HG03469 (cell line): Measurements from ENCODE around the gene ZNF211.

Source experiments
- ATAC-seq: cut with Tn5 transposase; IDR thresholded peaks from one replicate; pipeline ENCODE4 v1.9.1; 2021; ENCODE audit warnings: mild to moderate bottlenecking, moderate library complexity, moderate number of reproducible peaks; ENCODE audit not compliant: unreplicated experiment

ZNF211 gene

DNA sequence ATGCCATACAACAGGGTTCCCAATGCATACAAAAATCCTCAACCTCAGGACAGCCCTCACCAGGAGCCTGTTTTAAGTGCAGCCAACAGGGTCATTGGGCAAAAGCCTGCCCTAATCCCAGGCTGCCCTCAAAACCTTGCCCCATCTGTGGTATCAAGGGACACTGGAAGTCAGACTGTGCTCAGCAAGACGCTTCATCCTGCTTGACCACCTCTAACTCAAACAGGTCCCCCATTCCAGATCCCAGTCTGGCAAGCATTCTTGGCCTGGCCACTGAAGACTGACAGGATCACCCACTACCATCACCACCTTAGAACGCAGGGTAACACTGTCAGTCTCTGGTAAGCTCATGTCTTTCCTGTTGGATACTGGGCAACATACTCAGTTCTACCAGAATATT lies 20.7 kb downstream of the ZNF211 start:
- ATAC-seq, result no peak

DNA sequence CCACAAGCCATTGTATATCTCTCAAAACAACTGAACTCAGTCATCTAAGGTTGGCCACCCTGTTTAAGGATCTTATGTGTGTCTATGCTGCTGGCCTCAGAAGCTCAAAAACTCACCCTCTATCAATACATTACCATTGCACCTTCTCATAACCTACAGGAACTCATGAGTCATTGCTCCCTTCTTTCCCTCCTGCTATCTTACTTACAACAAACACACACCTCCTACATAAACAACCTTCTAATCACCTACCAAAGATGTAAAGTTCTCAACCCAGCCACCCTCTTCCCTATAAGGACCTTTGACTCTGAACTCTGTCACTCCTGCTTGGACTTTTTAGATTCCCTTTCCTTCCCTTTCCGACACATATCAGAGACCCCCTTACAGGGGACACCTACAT lies 22.5 kb downstream of the ZNF211 start:
- ATAC-seq, result no peak

DNA sequence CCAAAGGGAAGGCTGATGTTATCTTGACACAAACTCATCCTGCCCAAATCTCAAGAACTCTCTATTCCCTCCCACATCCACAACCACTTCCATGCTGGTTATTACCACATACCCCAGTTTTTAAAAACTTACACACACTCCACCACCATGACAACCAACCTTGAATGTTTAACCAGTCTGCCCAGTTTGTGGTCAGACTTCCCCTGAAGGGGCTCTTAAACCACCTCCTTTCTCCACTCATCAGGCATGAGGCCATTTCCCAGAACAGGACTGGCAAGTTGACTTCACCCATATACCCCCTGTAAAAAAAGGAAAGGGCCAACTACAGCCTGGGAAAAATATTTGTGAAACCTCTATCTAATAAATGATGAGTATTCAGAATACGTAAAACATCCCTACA lies 23.4 kb downstream of the ZNF211 start:
- no peak for ATAC-seq

DNA sequence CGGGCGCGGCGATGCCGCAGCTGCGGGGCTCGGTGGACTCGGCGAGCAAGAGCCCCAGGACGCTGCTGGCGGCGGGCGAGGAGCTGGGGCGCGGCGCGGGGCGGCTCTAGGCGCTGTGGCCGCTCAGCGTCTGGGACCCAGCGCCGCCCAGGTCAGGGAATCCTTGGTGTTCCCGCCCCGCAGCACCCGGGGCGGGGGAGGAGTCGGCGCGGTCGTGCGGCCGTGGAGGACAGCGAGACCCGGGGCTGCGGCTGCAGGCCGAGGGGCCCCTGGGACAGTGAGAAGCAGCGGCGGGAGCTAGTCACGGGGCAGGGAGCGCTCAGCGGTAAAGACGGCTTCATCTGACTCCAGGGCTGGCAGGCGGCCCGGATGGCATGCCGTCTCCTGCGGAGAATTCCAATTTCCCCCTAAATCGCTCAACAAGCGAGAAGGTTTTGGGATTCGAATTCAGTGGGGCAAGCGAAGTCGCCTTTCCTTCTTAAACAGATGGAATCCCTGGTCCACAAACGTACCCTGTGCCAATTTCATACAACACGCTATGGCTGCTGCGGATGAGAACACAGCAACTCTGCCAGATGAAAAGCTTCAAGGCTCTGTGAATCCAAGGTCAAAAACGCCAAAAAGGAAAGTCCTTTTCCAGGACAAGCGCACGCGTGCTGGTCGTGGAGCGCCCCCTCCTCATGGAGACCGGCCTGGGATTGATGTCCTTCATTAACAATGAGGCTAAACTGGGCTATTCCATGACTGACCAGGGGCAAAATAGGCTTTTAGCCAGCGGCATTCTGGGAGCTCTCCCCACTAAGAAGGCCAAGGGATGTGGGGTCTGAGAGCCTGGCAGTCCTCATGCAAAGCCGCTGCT lies 31.5 kb downstream of the ZNF211 start:
- no peak for ATAC-seq

DNA sequence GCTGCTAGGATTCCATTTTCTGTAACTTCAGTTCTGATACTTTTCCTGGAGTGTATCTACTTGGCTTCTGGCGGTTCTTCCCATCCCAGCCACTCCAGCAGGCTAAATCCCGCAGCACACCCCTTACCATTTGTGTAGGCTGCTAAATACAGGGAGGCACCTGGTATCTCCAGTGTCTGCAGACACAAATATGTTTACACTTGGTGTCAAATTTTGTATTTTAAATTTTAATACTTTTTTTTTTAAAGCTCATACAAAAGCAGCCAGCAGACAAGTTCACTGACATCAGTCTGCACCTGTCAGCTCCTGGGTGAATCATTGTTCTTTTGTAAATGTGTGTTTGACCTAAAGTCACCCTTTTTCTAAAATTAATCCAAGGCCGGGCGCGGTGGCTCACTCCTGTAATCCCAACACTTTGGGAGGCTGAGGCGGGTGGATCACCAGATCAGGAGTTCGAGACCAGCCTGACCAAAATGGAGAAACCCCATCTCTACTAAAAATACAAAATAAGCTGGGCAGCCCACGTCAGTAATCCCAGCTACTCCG lies 32.4 kb downstream of the ZNF211 start:
- ATAC-seq, result no peak

DNA sequence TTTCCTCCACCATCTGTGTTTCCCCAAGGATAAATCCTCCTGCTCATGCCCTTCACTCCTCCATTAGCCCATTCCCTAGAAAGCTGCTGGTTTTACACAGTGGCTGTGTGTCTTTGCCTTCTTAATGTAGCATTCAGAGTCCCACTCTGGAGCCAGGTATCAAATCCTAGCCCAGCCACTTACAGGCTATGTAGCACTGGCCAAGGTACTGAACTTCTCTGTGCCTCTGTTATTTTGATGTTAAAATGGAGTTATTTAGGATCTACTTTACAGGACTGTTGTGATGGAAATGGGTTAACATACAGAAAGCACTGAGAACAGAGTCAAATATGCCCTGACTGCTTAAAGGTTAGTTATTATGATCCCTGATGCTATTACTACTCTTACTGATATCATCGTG lies 34.3 kb downstream of the ZNF211 start:
- no peak for ATAC-seq

DNA sequence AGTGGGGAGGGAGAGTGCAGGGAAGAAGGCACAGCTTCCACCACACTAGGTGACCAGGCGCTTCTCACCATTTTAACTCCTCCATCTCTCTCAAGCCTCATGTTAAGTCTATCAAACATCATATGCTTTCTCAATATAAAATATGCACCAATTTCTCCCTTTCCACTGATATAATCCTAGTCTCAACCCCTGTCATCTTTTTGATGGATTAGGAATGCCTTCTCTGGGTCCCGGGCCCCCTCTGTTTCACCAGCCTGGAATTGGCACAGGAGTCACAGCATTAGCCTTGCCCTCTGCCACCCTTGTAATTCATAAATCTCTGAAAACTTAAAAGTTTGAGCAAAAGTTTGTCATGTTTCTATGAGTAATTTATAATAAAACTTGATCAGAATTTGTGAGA lies 35.7 kb downstream of the ZNF211 start, which contains the start of gene ZSCAN4:
ZSCAN4 (plus strand) TSS at position 301 of the 400 bp plus-strand sequence. CDS start 7,211 bp downstream, outside the sequence.
- ATAC-seq, result no peak

DNA sequence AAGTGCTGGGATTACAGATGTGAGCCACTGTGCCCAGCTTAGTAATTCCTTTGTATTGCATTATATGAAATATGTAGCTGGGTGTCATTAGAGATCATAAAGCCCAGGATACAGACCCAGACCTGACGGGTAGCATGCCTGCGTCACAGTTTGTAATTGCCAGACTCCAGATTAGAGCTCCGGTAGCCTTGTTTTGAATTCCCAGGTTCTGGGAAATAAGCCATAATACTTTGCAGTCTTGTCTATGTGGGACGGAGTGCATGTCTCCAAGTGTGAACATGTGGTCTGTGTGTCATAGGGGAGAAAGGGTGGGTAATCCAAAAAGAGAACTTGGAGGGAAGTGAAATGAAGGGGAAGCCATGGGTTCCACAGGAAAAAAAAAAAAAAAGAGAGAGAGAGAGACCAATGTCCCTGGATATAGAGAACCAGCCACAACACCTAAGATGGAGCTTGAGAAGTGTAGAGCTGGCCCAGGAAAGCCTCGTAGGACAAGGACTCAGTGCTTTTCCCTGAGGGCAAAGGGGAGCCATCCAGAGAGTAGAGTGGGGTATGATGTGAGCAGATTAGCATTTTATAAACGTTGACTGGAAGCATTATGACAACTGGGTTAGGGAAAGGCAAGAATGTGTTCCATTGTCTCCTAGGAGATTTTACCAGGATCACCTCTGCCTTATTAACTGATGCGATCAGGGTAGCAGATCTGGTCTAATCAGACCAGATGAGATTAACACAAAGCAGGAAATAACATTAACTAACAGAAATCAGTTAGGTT lies 38.3 kb downstream of the ZNF211 start:
- ATAC-seq, result no peak

DNA sequence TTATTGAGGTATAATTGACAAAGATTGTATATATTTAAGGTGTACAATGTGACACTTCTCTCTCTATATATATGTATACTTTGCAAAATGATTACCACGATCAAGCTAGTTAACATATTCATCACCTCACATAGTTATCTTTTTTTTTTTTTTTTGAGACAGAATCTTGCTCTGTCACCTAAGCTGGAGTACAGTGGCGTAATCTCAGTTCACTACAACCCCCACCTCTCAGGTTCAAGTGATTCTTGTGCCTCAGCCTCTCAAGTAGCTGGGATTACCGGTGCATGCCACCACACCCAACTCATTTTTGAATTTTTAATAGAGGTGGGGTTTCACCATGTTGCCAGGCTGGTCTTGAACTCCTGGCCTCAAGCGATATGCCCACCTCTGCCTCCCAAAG lies 39.5 kb downstream of the ZNF211 start:
- no peak for ATAC-seq

DNA sequence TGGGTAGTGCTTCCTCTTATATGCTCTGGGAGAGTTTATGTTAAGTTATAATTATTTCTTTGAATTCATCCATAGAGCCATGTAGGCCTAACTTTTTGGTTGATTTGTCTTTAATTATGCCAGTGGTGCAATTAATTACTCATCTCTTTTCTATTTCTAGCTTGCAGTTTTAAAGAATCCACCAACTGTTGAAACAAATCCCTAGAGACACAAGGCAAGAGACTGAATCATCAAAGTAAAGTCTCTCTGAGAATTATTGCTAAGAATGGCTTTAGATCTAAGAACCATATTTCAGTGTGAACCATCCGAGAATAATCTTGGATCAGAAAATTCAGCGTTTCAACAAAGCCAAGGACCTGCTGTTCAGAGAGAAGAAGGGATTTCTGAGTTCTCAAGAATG lies 42.9 kb downstream of the ZNF211 start:
- no peak for ATAC-seq

DNA sequence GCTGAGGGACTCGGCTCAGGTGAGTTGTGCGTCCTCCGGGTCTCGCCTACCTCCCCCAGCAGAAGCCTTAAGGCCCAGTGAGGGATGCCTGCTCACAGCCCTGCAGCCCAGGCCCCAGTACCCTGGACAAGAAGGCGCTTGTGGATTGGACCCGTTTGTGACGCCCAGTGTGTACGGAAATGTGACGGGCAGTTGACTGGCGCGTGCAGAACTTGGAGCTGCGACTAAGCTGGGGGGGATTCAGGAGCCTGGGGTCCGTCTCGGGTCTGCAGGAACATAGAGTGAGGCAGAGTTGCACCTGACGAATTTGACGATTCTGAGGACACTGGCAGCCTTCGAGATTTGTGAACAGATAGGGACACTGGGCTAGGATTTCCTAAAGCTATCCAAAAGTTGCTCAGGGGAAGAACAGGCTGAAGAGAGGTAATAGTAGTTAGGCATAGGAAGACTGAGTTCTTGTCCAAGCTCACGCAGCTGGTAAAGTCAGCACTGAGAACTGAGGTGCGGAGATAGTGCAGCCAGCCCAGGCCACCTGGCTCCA lies 49.3 kb downstream of the ZNF211 start:
- ATAC-seq, result peak; percentile 12

DNA sequence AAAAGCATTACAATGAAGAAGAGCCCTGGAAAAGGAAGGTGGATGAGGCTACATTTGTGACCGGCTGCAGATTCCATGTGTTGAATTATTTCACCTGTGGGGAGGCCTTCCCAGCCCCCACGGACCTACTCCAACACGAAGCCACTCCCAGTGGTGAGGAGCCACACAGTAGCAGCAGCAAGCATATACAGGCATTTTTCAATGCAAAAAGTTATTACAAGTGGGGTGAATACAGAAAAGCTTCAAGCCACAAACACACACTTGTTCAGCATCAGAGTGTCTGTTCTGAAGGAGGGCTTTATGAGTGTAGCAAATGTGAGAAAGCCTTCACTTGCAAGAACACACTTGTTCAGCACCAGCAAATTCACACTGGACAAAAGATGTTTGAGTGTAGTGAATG lies 53.8 kb downstream of the ZNF211 start:
- no peak for ATAC-seq

DNA sequence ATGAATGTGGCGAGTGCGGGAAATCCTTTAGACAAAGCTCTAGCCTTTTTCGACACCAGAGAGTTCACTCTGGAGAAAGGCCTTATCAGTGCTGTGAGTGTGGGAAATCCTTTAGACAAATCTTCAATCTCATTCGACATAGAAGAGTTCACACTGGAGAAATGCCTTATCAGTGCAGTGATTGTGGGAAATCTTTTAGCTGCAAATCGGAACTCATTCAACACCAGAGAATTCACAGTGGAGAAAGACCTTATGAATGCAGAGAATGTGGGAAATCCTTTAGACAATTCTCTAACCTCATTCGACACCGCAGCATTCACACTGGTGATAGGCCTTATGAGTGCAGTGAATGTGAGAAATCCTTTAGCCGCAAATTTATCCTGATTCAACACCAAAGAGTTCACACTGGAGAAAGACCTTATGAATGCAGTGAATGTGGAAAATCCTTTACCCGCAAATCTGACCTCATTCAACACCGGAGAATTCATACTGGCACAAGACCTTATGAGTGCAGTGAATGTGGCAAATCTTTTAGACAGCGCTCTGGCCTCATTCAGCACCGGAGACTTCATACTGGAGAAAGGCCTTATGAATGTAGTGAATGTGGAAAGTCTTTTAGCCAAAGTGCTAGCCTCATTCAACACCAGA lies 54.5 kb downstream of the ZNF211 start:
- no peak for ATAC-seq

DNA sequence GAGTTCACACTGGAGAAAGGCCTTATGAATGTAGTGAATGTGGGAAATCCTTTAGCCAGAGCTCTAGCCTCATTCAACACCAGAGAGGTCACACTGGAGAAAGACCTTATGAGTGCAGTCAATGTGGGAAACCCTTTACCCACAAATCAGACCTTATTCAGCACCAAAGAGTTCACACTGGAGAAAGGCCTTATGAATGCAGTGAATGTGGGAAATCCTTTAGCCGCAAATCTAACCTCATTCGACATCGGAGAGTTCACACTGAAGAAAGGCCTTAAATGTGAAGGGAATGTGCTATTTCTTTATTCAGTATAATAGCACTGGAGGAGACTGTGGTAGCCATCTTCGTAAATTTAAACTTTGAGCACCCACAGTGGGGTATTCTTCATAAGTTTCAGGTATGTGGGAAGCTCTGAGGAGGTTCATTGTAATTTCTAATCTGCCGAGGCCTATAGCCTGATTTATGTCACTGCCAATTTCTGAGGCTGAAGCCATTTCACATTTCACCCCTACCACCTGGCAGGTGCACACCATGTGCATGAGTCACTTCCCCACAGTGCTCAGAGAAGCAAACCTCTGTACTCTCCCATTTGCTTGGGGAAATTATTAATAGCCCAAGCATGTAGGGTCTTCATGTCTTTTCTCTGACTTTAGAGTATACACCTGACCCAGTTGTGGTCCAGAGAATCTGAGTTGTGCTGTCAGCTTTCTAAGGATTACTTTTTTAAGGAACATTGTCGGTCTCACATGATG lies 55.2 kb downstream of the ZNF211 start:
- no peak for ATAC-seq

DNA sequence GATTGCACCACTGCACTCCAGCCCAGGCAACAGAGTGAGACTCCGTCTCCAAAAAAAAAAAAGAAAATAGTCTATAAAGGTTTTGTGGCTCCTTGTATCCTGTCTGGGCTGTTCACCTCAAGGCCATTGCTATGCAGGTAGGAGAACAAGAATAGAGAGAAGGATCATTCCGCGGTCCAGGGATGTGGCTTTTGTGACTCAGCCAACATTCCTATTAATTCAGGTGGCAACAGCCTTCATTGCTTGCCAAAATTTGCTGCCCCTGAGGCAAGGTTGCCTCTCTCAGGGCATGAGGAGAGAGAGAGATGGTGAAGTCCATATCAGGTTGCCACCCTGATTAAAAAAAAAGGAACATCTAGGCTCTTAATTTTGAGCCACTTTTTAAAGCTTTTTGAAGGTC lies 56.8 kb downstream of the ZNF211 start:
- no peak for ATAC-seq
